Mucosa of descending colon (tissue), 3 donors: Measurements from ENCODE around the gene GASK1B. TPM values are rescaled to one million over a fixed set of nuclear protein-coding genes. Genes with fewer than 3 reads are reported as not detected.

Source experiments
- ATAC-seq: fragments of 200-7000 bp; cut with Tn5 transposase; one replicate; pipeline ENCODE4 v1.9.1; 2020; ENCODE audit warnings: mild to moderate bottlenecking, moderate library complexity
- DNase-seq, 3 donors: peaks; one replicate each; pipeline ENCODE4 v3.0.0-alpha.2; 2020
- H3K36me3 ChIP-seq: fragments of 200-600 bp; one replicate; pipeline ENCODE4 v1.8.0; 2021; ENCODE audit warnings: low read depth, mild to moderate bottlenecking
- H3K4me1 ChIP-seq: fragments of 200-600 bp; one replicate; pipeline ENCODE4 v1.8.0; 2021; ENCODE audit warnings: low read depth, mild to moderate bottlenecking
- H3K4me3 ChIP-seq: fragments of 200-600 bp; one replicate; pipeline ENCODE4 v1.8.0; 2021; ENCODE audit warnings: mild to moderate bottlenecking
- H3K9me3 ChIP-seq: fragments of 200-600 bp; one replicate; pipeline ENCODE4 v1.8.0; 2021; ENCODE audit warnings: mild to moderate bottlenecking
- intact Hi-C, 2 donors: fragments of 100-400 bp; cut with DNase I in 1 of 2; cut with micrococcal nuclease in 1 of 2; formaldehyde crosslinking; loops; one replicate each; pipeline versions ENCODE4 v1.11.0 to v1.11.1; 2022; cut with DNase I, micrococcal nuclease
- total RNA-seq, 3 donors: library from RNA; stranded (reverse); fragmentation: NEBNext Ultra II Directional in 2 of 3; extraction: Animal tissue kit (Norgen Biotek cat#: 25700) in 2 of 3; gene quantifications; one replicate each; pipeline versions ENCODE4 v1.2.1 to v1.2.4, GENCODE V29; 2021 to 2023
- TF ChIP-seq, protein P1 (sequence below): fragments of 200-600 bp; IDR thresholded peaks from one replicate; pipeline ENCODE4 v1.8.0; 2022; ENCODE audit warnings: antibody characterized with exemption, mild to moderate bottlenecking
- donor health status: DM: no; HTN: no; CAD: no; lungs with moderate emphysema.
- donor health status: DM: no; HTN: no; CAD: no.
- donor health status: DM: no; HTN: yes; CAD: no.

GASK1B gene
- total RNA-seq, 3 donors from 2014 or later: 10.3 to 21.6 (median 20.2) TPM

DNA sequence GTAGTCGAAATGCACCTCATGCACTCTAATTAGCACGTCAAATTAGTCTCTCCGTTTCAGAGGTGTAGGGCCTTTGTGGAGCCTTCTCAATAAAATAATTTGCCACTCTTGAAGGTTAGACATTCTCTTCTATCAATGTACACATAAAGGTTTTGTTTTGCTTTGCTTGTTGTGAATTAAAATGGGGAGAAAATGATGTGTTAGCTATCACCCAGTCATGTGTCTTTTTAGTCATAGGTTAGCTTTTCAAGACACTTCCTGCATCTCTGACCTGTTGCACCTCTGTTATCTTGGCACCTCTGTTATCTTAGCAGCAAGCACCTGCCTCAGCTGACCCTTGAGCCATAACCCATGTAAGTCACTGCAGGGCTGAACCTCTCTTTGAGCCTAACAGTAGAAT lies 38.4 kb upstream of the GASK1B start:
- Histone ChIP-seq H3K4me3 (no peak overlapping the region), H3K36me3 (no peaks in the 10 kb centered on the region), H3K9me3 (no peaks in the 10 kb centered on the region), H3K4me1 (peaks cover 3% of the 10 kb centered on the region)
- ATAC-seq: peak; percentile 76
- DNase-seq: peak; percentile 33 to 43 (median 34)
- intact Hi-C loops: no loop called here
- TF ChIP-seq, protein P1, sequence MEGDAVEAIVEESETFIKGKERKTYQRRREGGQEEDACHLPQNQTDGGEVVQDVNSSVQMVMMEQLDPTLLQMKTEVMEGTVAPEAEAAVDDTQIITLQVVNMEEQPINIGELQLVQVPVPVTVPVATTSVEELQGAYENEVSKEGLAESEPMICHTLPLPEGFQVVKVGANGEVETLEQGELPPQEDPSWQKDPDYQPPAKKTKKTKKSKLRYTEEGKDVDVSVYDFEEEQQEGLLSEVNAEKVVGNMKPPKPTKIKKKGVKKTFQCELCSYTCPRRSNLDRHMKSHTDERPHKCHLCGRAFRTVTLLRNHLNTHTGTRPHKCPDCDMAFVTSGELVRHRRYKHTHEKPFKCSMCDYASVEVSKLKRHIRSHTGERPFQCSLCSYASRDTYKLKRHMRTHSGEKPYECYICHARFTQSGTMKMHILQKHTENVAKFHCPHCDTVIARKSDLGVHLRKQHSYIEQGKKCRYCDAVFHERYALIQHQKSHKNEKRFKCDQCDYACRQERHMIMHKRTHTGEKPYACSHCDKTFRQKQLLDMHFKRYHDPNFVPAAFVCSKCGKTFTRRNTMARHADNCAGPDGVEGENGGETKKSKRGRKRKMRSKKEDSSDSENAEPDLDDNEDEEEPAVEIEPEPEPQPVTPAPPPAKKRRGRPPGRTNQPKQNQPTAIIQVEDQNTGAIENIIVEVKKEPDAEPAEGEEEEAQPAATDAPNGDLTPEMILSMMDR: no peak

DNA sequence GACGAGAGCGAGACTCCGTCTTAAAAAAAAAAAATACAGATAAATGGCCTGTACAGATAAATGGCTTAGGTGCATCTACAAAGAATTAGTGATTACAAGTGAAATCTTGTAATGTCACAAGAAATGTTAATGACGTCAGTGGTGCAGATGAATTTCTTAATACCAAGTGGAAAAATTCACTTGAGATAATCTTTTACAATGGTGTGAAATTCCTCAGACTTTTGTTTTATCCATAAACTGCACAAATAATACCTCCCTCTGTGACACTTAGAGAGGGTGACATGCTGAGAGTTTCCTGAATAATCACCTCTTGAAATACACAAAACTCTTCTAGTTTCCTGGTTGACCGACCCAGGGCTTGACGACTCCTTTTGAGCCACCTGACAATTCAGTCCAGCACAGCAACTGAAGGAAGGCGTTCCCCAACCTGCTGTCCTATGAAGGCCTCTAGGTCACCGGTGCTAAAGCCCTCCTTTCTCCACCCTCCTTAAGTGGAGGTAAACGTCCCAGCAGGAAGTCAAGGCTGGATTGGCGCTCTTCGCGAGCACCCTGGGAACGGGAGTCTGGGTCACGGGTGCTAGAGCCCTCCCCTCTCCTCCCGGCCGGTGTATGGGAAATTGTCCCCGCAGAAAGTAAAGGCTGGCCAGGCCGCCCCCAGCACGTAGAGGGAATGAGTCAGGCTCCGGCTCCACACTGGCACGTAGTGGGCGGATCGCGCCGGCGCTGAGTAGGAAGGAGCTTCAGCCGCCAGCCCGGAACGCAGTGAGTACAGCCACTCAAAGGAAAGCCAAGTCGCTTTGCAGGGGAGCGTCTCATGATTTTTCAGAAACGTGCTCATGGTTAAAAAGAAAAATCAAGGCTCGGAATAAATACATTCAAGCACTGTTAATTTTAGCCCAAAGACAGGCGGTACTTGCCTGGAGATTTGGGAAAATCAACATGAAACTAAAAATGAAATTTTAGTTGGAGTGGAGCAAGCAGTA lies 37.3 kb upstream of the GASK1B start, which contains the start of gene TMEM144:
Gene TMEM144 (plus strand): TSS at position 662 of the 983 bp plus-strand sequence. CDS start 2,182 bp downstream, outside the sequence.
- Histone ChIP-seq H3K4me1 (peaks cover 3% of the 10 kb centered on the region), H3K4me3 (peak within 1 kb of the TSS; percentile 18), H3K9me3 (no peaks in the 10 kb centered on the region), H3K36me3 (no peaks in the 10 kb centered on the region)
- DNase-seq (peak; percentile 93 to 94 (median 93)), ATAC-seq (peak; percentile 96)
- intact Hi-C loops: no loop called here
- TF ChIP-seq, protein P1: no peak

DNA sequence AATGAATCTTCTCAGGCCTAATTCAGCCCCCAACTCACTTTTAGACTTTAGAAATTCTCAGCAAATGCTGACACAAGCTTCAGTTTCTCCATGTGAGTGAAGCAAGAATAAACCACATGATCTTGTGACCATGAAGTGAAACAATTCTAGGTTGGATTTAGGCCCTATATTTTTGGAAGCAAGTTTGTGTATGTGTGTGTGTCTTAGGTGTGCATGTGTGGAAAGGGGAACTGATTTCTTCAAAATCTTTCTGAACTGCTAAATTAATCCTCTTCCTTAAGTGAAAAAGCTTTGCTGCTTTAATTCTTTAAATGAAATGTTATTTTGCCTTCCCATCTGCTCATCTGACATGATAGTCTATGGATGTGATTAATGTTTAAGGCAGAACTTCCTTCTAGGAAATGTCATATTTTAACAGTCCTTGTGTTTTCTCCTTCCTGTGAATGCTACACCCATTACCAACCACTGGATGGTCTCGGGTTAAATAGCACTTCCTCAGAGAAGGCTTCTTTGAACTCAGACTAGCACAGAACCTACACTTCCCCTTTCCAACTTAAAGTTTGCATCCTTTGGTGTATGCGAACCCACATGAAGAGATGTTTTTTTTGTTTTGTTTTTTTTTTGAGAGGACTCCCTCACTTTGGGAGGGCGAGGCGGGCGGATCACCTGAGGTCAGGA lies 36.3 kb upstream of the GASK1B start:
- ATAC-seq (no peak), DNase-seq (no peak)
- TF ChIP-seq, protein P1: no peak
- Histone ChIP-seq H3K9me3 (no peaks in the 10 kb centered on the region), H3K4me3 (no peak overlapping the region), H3K36me3 (no peaks in the 10 kb centered on the region), H3K4me1 (peaks cover 3% of the 10 kb centered on the region)
- intact Hi-C loops: no loop called here

DNA sequence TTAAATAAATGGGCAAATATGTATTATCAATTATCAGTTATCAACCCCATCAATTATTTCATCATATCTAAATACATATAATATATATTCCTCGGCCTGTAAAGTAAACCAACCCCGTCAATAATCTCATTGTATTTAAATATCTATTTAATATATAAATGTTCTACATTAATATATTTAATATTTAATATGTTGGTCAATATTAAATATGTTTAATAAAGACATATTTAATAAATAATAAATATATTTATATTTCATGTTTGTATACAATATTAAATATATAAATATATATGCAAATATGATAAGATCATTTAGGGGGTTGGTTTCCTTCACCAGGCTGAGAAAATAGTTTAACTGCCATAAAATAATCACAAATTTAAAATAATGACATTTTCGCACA lies 31.1 kb upstream of the GASK1B start:
- no peaks in the 10 kb centered on the region for H3K9me3 ChIP-seq
- no peak for ATAC-seq
- intact Hi-C loops: no loop called here

DNA sequence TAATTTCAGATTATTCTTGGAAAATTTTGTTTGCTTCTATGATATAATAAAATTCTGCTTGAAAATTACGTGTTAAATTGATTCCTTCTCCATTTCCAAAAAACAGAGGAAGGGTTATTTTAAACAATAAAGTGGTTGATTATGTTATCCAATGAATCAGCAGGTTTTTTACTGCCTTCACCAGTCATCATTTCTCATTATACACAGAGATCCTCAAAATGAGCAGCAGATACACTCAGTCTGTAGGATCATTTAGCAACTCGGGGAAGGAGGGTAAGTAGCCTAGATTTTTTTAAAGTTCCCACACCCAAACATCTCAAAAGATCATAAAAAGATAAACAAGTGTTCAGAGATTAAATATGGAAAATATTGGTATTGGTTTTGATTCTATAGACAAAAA lies 30.6 kb upstream of the GASK1B start:
- Histone ChIP-seq H3K36me3 (no peaks in the 10 kb centered on the region), H3K9me3 (no peaks in the 10 kb centered on the region), H3K4me3 (no peak overlapping the region), H3K4me1 (no peaks in the 10 kb centered on the region)
- TF ChIP-seq, protein P1: no peak
- intact Hi-C loops: no loop called here
- ATAC-seq: no peak
- no peak for DNase-seq

More for the DNA sequence above, 31.1 kb upstream of the GASK1B start:
- no peaks in the 10 kb centered on the region for H3K36me3 ChIP-seq
- TF ChIP-seq, protein P1: no peak
- DNase-seq: no peak
- H3K4me1 ChIP-seq: no peaks in the 10 kb centered on the region
- H3K4me3 ChIP-seq: no peak overlapping the region
